ENCODE measurements around the gene C5orf46.
"Not testable (repeated sequence)": the region's sequence is repeated elsewhere in the genome, so short reads cannot be mapped to it uniquely, and the experiment has no call there.

GRCh38 chr5:147871980-147872549 is 34.3 kb downstream of the C5orf46 start:
- not testable (repeated sequence) for TF ChIP-seq ZNF70 (CRISPR knock-in tag; IDR thresholded peaks at IDR 0.05); TSHZ2 (CRISPR knock-in tag; IDR thresholded peaks at IDR 0.05); RARB (CRISPR knock-in tag; IDR thresholded peaks at IDR 0.05); SNAI2 (CRISPR knock-in tag; IDR thresholded peaks at IDR 0.05); PATZ1 (CRISPR knock-in tag; IDR thresholded peaks at IDR 0.05; ENCODE audit: borderline replicate concordance); ZFP3 (CRISPR knock-in tag; IDR thresholded peaks at IDR 0.05); ISL1 (CRISPR knock-in tag; IDR thresholded peaks at IDR 0.05); PPARA (CRISPR knock-in tag; IDR thresholded peaks at IDR 0.05; ENCODE audit: borderline replicate concordance); ARNTL (CRISPR knock-in tag; IDR thresholded peaks at IDR 0.05; ENCODE audit: borderline replicate concordance, low read depth); TOX (CRISPR knock-in tag; IDR thresholded peaks at IDR 0.05; ENCODE audit: borderline replicate concordance); ZFP30 (CRISPR knock-in tag; IDR thresholded peaks at IDR 0.05)

All from SK-N-SH treated with all-trans-retinoic acid at 6 μM for 48 hours (cell line).